HG03432 (cell line): ENCODE measurements around the gene DYNC1I1.

ENCODE experiments used
- ATAC-seq: cut with Tn5 transposase; IDR thresholded peaks from one replicate; pipeline ENCODE4 v1.9.1; 2021; ENCODE audit warnings: mild to moderate bottlenecking, moderate library complexity; ENCODE audit not compliant: unreplicated experiment

DYNC1I1 gene

GRCh38 chr7:95955748-95956147 lies 183.4 kb downstream of the DYNC1I1 start:
- ATAC-seq: no peak

- ATAC-seq: no peak
Measured at GRCh38 chr7:95957510-95957909, 185.2 kb downstream of the DYNC1I1 start.

- no peak for ATAC-seq
Measured at GRCh38 chr7:95960706-95961244, 188.4 kb downstream of the DYNC1I1 start.

GRCh38 chr7:95963446-95963990 lies 191.2 kb downstream of the DYNC1I1 start:
- ATAC-seq: no peak

- no peak for ATAC-seq
Measured at GRCh38 chr7:95971716-95972115, 199.4 kb downstream of the DYNC1I1 start.

- no peak for ATAC-seq
Measured at GRCh38 chr7:95972523-95972922, 200.2 kb downstream of the DYNC1I1 start.

- ATAC-seq: no peak
Measured at GRCh38 chr7:95974108-95974507, 201.8 kb downstream of the DYNC1I1 start.

GRCh38 chr7:95976369-95977060 lies 204.2 kb downstream of the DYNC1I1 start:
- no peak for ATAC-seq

GRCh38 chr7:95977994-95978393 lies 205.6 kb downstream of the DYNC1I1 start:
- ATAC-seq: no peak

GRCh38 chr7:95980167-95980566 lies 207.8 kb downstream of the DYNC1I1 start:
- no peak for ATAC-seq

GRCh38 chr7:95980706-95981105 lies 208.4 kb downstream of the DYNC1I1 start:
- no peak for ATAC-seq

GRCh38 chr7:95986178-95986764 lies 213.9 kb downstream of the DYNC1I1 start:
- no peak for ATAC-seq

GRCh38 chr7:95989301-95989700 lies 216.9 kb downstream of the DYNC1I1 start:
- no peak for ATAC-seq

- ATAC-seq: no peak
Measured at GRCh38 chr7:95993380-95993779, 221.0 kb downstream of the DYNC1I1 start.

GRCh38 chr7:95996174-95996573 lies 223.8 kb downstream of the DYNC1I1 start:
- no peak for ATAC-seq

- no peak for ATAC-seq
Measured at GRCh38 chr7:95996886-95997285, 224.5 kb downstream of the DYNC1I1 start.

- ATAC-seq: no peak
Measured at GRCh38 chr7:95997632-95998031, 225.3 kb downstream of the DYNC1I1 start.

- ATAC-seq: no peak
Measured at GRCh38 chr7:95999481-95999880, 227.1 kb downstream of the DYNC1I1 start.

- ATAC-seq: no peak
Measured at GRCh38 chr7:96004578-96004977, 232.2 kb downstream of the DYNC1I1 start.

GRCh38 chr7:96005271-96005670 lies 232.9 kb downstream of the DYNC1I1 start:
- no peak for ATAC-seq

- no peak for ATAC-seq
Measured at GRCh38 chr7:96009148-96009547, 236.8 kb downstream of the DYNC1I1 start.

GRCh38 chr7:96013836-96014235 lies 241.5 kb downstream of the DYNC1I1 start:
- ATAC-seq: no peak
